IPS-18a (cell line): ENCODE measurements around the gene TMEM271.
"Not testable (repeated sequence)": the region's sequence is repeated elsewhere in the genome, so short reads cannot be mapped to it uniquely, and the experiment has no call there.

Source experiments
- H3K27ac ChIP-seq: one replicate; pipeline ENCODE4 v1.5.1; 2013; ENCODE audit warnings: low read length
- H3K27me3 ChIP-seq: one replicate; pipeline ENCODE4 v1.6.1; 2013; ENCODE audit warnings: mild to moderate bottlenecking, low read length; ENCODE audit not compliant: control insufficient read depth, insufficient read depth
- H3K36me3 ChIP-seq: one replicate; pipeline ENCODE4 v1.6.1; 2013; ENCODE audit warnings: low read depth, low read length; ENCODE audit not compliant: control insufficient read depth
- H3K4me1 ChIP-seq: one replicate; pipeline ENCODE4 v1.6.1; 2013; ENCODE audit warnings: low read depth, low read length; ENCODE audit not compliant: control insufficient read depth
- H3K4me3 ChIP-seq: one replicate; pipeline ENCODE4 v1.5.1; 2013; ENCODE audit warnings: low read length
- H3K9ac ChIP-seq: one replicate; pipeline ENCODE4 v1.6.1; 2013; ENCODE audit warnings: mild to moderate bottlenecking, low read length, moderate library complexity
- H3K9me3 ChIP-seq: one replicate; pipeline ENCODE4 v1.6.1; 2013; ENCODE audit warnings: low read depth, low read length; ENCODE audit not compliant: control insufficient read depth

TMEM271 gene

DNA sequence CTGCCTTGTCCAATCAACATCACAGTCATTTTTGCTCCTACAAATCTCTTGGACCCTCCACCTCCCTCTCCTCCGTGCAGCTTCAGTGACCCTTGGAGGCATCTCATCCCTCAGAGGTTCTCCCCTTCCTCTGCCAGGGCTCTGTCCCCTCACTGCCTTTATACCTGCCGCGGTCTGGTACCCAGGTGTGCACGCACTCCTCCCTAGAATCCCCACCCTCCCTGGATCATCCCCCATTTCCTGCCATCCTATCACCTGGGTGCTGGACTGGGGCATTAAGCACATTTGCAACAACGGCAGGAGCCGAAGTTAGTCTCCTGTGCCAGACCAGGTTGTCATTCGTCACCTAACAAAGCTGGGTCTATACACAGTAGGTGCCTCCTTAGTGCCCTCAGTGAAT, 10.1 kb downstream of the TMEM271 start:
- H3K9ac ChIP-seq, result no peak overlapping the region
- peaks cover 4% of the 10 kb centered on the region for H3K27me3 ChIP-seq
- peaks cover 8% of the 10 kb centered on the region for H3K9me3 ChIP-seq
- H3K27ac ChIP-seq, result no peak overlapping the region
- no peaks in the 10 kb centered on the region for H3K4me1 ChIP-seq
- H3K4me3 ChIP-seq, result no peak overlapping the region
- H3K36me3 ChIP-seq, result no peaks in the 10 kb centered on the region

DNA sequence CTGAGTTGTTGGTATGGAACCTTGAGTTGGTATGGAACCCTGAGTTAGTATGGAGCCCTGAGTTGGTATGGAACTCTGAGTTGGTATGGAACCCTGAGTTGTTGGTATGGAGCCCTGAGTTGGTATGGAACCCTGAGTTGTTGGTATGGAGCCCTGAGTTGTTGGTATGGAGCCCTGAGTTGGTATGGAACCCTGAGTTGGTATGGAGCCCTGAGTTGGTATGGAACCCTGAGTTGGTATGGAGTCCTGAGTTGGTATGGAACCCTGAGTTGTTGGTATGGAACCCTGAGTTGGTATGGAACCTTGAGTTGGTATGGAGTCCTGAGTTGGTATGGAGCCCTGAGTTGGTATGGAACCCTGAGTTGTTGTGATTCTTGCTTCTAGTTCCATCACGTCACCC, 10.5 kb downstream of the TMEM271 start:
- H3K9me3 ChIP-seq, H3K4me1 ChIP-seq, H3K27ac ChIP-seq, H3K27me3 ChIP-seq, H3K4me3 ChIP-seq, H3K9ac ChIP-seq, H3K36me3 ChIP-seq: not testable (repeated sequence)

DNA sequence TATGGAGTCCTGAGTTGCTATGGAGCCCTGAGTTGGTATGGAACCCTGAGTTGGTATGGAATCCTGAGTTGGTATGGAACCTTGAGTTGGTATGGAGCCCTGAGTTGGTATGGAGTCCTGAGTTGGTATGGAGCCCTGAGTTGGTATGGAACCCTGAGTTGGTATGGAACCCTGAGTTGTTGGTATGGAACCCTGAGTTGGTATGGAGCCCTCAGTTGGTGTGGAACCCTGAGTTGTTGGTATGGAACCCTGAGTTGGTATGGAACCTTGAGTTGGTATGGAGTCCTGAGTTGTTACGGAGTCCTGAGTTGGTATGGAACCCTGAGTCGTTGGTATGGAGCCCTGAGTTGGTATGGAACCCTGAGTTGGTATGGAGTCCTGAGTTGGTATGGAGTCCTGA, 13.6 kb downstream of the TMEM271 start:
- not testable (repeated sequence) for H3K27me3 ChIP-seq, H3K4me1 ChIP-seq, H3K36me3 ChIP-seq, H3K4me3 ChIP-seq, H3K27ac ChIP-seq, H3K9me3 ChIP-seq, H3K9ac ChIP-seq

DNA sequence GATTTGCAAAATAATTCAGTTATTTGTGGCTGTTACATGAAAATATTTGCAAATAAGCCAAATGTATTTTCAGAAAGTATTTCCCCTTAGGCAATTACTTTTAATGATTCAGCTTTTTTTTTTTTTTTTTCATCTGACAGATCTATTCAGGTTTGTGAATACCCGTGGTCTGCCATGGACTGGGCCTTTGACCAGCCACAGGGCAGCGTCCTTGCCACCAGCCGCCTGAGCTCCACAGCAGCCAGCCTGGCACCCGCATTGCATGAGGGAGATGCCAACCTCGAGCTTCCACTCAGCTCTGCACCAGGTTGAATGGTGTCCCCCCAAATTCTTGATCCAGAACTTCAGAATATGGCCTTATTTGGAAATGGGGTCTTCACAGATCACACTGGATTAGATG, 14.7 kb downstream of the TMEM271 start:
- H3K4me3 ChIP-seq, result no peak overlapping the region
- H3K36me3 ChIP-seq, result no peaks in the 10 kb centered on the region
- H3K27ac ChIP-seq, result no peak overlapping the region
- H3K27me3 ChIP-seq, result no peaks in the 10 kb centered on the region
- no peak overlapping the region for H3K9ac ChIP-seq
- no peaks in the 10 kb centered on the region for H3K4me1 ChIP-seq
- H3K9me3 ChIP-seq, result peaks cover 8% of the 10 kb centered on the region

DNA sequence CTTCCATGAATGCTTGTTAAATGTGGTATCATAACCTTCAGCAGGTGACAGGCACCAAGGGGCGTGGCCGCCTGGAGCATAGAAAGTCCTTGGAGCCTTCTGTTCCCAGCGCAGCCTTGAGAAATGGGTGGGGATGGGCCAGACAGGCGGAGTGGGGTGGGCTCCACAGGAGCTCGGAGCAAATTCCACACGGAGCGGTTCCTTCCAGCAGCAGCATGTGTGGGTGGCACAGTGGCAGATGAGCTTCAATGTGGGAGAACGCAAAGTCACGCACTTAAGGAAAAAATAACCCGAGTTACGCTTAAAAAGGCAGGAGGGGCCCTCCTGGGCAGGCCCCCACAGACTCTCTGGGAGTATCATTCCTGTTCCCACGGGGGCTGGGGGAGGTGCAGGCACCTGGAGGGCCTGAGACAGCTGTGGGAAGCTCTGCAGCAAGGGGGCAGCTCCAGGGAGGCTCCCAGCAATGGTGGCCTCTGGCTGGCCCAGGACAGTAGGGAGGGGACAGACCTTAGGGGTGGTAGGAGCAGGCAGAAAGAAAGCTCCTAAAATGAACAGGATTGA, 15.3 kb downstream of the TMEM271 start:
- Histone ChIP-seq H3K36me3 (no peaks in the 10 kb centered on the region), H3K27ac (no peak overlapping the region)

DNA sequence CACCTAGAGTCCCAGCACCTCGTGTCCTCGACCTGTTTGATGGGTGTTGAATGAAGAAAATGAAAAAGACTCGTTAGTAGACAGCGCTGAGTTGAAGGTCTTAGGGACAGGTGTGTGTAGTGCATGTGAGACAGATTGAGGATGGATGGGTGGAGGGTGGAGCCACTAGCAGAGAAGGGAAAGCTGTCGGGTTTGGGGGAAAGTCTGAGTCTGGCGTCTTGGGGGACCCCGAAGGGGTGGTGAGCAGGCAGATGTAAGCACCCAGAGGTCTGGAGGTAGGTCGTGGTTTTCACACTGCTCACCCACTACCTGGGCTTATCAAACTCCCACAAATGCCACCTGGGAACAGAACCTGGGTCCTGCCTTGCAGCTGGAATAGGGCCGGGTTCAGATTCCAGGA, 16.0 kb downstream of the TMEM271 start:
- Histone ChIP-seq H3K27ac (no peak overlapping the region), H3K9me3 (peaks cover 8% of the 10 kb centered on the region), H3K36me3 (no peaks in the 10 kb centered on the region), H3K4me3 (no peak overlapping the region), H3K4me1 (no peaks in the 10 kb centered on the region), H3K9ac (no peak overlapping the region), H3K27me3 (no peaks in the 10 kb centered on the region)

More for the DNA sequence above, 15.3 kb downstream of the TMEM271 start:
- H3K9me3 ChIP-seq, result peaks cover 8% of the 10 kb centered on the region
- H3K4me3 ChIP-seq, result no peak overlapping the region
- H3K27me3 ChIP-seq, result no peaks in the 10 kb centered on the region
- H3K4me1 ChIP-seq, result no peaks in the 10 kb centered on the region
- H3K9ac ChIP-seq, result no peak overlapping the region

DNA sequence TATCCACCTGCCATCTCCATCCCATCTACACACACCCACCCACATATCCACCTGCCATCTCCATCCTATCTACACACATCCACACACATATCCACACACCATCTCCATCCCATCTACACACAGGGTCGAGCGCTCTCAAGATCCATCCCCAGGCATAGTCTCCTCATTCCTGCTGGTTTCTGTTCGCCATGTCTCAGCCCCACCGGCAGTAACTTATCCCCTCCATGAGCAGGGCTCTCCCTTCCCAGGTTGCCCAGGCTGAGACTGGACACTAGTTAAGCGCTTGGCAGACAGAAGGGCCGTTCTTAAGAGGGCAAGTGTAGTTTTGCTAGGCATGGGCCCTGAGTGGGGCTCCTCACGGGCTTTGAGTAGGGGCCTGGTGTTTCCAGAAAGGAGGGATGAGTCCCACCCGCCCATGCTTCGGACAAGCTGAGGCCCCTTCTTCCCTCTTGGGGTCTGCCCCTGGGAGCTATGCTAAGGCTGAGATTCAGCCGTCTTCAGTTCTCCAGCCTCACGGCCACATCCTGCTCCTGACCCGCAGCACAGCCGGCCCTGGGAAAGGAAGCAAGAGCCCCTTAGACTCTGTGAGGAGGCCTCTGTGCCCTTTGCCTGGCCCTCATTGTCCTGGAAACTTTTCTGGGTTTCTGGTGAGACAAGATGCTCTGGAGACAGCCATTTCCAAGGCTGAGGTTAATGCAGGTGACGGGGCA, 20.4 kb downstream of the TMEM271 start:
- Histone ChIP-seq H3K27ac (no peak overlapping the region), H3K4me3 (no peak overlapping the region), H3K27me3 (no peaks in the 10 kb centered on the region), H3K36me3 (no peaks in the 10 kb centered on the region), H3K9ac (no peak overlapping the region), H3K4me1 (no peaks in the 10 kb centered on the region), H3K9me3 (peaks cover 5% of the 10 kb centered on the region)

DNA sequence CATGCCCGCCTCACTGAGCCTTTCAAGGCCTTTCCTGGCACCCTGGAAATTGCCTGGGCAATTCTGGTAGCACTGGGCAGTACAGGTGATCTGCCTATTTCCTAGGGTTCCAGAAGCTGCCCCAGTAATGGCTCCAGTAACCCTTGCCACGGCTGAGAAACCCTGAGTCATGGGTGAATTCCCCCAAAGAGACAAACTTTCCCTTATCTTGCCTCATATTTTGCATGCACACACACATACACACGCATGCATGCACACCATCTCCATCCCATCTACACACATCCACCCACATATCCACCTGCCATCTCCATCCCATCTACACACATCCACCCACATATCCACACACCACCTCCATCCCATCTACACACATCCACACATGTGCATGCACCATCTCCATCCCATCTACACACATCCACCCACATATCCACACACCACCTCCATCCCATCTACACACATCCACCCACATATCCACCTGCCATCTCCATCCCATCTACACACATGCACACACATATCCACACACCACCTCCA, 21.2 kb downstream of the TMEM271 start:
- not testable (repeated sequence) for H3K4me1 ChIP-seq, H3K27me3 ChIP-seq, H3K27ac ChIP-seq, H3K4me3 ChIP-seq, H3K9ac ChIP-seq, H3K9me3 ChIP-seq, H3K36me3 ChIP-seq

DNA sequence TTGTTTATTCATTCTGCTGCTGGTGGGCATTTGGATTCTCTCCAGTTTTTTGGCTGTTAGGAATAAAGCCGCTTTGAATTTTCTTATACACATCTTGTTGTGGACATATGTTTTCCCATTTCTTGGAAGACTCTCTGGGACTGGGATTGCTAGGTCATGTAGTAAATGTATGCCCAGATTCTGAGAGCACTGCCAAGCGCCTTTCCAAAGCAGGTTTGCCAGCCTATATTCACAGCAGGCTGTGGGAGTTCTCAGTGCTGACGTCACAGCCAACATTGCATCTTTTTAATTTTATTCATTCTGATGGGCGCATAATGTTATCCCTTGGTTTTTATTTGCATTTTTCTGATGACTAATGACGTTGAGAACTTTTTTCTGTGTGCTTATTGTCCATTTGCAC, 24.1 kb downstream of the TMEM271 start:
- Histone ChIP-seq H3K9me3 (peaks cover 5% of the 10 kb centered on the region), H3K36me3 (no peaks in the 10 kb centered on the region), H3K9ac (no peak overlapping the region), H3K4me3 (no peak overlapping the region), H3K4me1 (no peaks in the 10 kb centered on the region), H3K27me3 (no peaks in the 10 kb centered on the region), H3K27ac (no peak overlapping the region)

DNA sequence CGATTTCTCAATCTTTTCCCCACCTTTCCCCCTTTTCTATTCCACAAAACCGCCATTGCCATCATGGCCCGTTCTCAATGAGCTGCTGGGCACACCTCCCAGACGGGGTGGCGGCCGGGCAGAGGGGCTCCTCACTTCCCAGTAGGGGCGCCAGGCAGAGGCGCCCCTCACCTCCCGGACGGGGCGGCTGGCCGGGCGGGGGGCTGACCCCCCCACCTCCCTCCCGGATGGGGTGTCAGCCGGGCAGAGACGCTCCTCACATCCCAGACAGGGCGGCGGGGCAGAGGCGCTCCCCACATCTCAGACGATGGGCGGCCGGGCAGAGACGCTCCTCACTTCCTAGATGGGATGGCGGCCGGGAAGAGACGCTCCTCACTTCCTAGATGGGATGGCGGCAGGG, 25.8 kb downstream of the TMEM271 start:
- H3K36me3 ChIP-seq, H3K27ac ChIP-seq, H3K9me3 ChIP-seq, H3K27me3 ChIP-seq, H3K4me3 ChIP-seq, H3K4me1 ChIP-seq, H3K9ac ChIP-seq: not testable (repeated sequence)

DNA sequence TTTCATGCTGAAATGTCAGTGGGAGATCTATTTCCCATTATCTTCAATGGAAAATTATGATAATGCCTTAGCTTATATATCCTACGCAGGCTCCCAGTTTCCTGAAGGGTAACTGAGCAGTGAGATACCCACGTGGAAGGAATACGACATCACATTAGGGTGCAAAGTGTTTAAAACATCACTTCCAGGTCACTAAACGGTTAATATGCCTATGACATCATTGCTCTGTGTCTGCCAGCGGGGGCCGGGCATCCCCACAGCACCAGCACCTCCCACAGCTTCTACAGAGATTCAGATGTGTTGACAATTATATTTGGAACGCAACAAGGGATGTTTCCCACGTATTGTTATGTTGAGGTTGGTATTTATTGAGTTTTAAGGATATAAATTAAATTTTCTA, 27.1 kb downstream of the TMEM271 start:
- Histone ChIP-seq H3K27me3 (no peaks in the 10 kb centered on the region), H3K4me3 (no peak overlapping the region), H3K9ac (no peak overlapping the region), H3K36me3 (no peaks in the 10 kb centered on the region), H3K9me3 (peaks cover 5% of the 10 kb centered on the region), H3K4me1 (no peaks in the 10 kb centered on the region), H3K27ac (no peak overlapping the region)

DNA sequence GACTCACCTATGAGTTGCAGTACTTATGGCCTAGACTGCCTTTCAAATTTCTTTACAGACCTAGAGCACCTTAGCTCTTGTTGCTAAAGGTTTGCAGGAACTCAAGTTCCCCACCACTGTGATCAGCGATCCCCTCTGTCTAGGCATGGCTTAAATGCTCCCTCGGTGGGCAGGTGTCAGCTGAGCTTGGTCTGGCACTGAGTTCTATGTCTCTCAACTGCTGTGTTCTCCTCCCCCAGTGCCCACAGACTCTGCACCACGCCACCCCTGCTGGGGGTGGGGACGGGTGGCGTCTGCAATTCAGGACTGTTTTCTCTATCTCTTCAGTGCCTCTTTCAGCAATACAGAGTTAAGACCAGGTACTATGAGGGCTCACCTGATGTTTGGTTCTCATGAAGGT, 30.5 kb downstream of the TMEM271 start:
- H3K9ac ChIP-seq, result no peak overlapping the region
- H3K9me3 ChIP-seq, result no peaks in the 10 kb centered on the region
- no peaks in the 10 kb centered on the region for H3K27me3 ChIP-seq
- H3K4me3 ChIP-seq, result no peak overlapping the region
- H3K27ac ChIP-seq, result no peak overlapping the region
- H3K4me1 ChIP-seq, result no peaks in the 10 kb centered on the region
- H3K36me3 ChIP-seq, result no peaks in the 10 kb centered on the region
